ENCODE data around the gene TAB2. TPM values are rescaled to one million over a fixed set of nuclear protein-coding genes. Genes with fewer than 3 reads are reported as not detected.

Gene TAB2
- total and polyA plus RNA-seq, 2 donors (not counting 3 experiments of a cell fraction or from before 2014, with no cell fraction given): 26.0 to 37.4 TPM

GRCh38 chr6:149320796-149321195, 3.3 kb downstream of the TAB2 start:
- DNase-seq (ENCODE audit: low read depth, low spot score): no peak
- Histone ChIP-seq H3K4me2 (ENCODE audit: insufficient read depth, low read length) (no peak overlapping the region), H3K27me3 (ENCODE audit: control insufficient read depth in 2 of 2, insufficient read depth in 2 of 2, low read length in 2 of 2) (peaks cover 0 to 4% of the 10 kb centered on the region in 2 experiments), H3K9me1 (replicated peaks; ENCODE audit: control insufficient read depth, extremely low read depth, insufficient read depth, low read length) (no peaks in the 10 kb centered on the region), H3K79me2 (ENCODE audit: control insufficient read depth, insufficient read depth, low read length) (peaks cover 81% of the 10 kb centered on the region), H3K36me3 (ENCODE audit: control insufficient read depth in 2 of 2, extremely low read depth in 1 of 2, insufficient read depth in 2 of 2, low read length in 2 of 2) (no peaks in the 10 kb centered on the region), H4K20me1 (replicated peaks; ENCODE audit: control insufficient read depth, extremely low read depth, insufficient read depth, low read length) (peaks cover 28% of the 10 kb centered on the region), H3K27ac (ENCODE audit: insufficient read depth, low read depth, low read length) (no peak overlapping the region), H3K9me3 (replicated peaks; ENCODE audit: control insufficient read depth, insufficient read depth, low read length) (no peaks in the 10 kb centered on the region), H3K4me1 (ENCODE audit: control insufficient read depth, extremely low read depth, insufficient read depth, low read length) (peaks cover 18% of the 10 kb centered on the region), H3K4me3 (replicated peaks in 1 of 3; ENCODE audit: insufficient read depth in 1 of 3, low read depth in 1 of 3, low read length in 3 of 3) (no peak overlapping the region), H2AFZ (ENCODE audit: low read depth, low read length) (no peak overlapping the region), H3K9ac (replicated peaks; ENCODE audit: extremely low read depth, insufficient read depth, low read length) (no peak overlapping the region)
- TF ChIP-seq MYC (IDR thresholded peaks at IDR 0.05; ENCODE audit: low read depth, low read length): no peak
- TF ChIP-seq MAX (IDR thresholded peaks at IDR 0.05; ENCODE audit: insufficient read depth, insufficient read length): no peak
- no peak for TF ChIP-seq POLR2AphosphoS5 (IDR thresholded peaks at IDR 0.05; ENCODE audit: insufficient read depth, low read depth, low read length)
- TF ChIP-seq POLR2A (IDR thresholded peaks at IDR 0.05; ENCODE audit: low read depth, low read length): no peak
- no peak for TF ChIP-seq GATA2 (IDR thresholded peaks at IDR 0.05; ENCODE audit: insufficient read depth, insufficient read length, low read depth, low read length)
- no peak for TF ChIP-seq EZH2 (IDR thresholded peaks at IDR 0.05; ENCODE audit: borderline replicate concordance, low read depth, low read length, severe bottlenecking)
- intact Hi-C loops (cut with micrococcal nuclease) (no loop called here), dilution Hi-C loops (cut with MboI; ENCODE audit: extremely low pct_ligation_motif_present, low sequenced_read_pairs) (no loop called here)
- BruUV-seq (replicated peaks): no TSS peak
- no peak for FAIRE-seq
- CTCF ChIA-PET: interaction anchor here (5.6 kb wide), 1 partner anchor 13 kb away, joined by 49 read pairs; no protein-coding TSS in a partner anchor
- POLR2A ChIA-PET: no interaction called here

GRCh38 chr6:149323353-149323752, 5.8 kb downstream of the TAB2 start:
- no peaks in the 10 kb centered on the region for H3K36me3 ChIP-seq (ENCODE audit: control insufficient read depth in 2 of 2, extremely low read depth in 1 of 2, insufficient read depth in 2 of 2, low read length in 2 of 2)
- no peak overlapping the region for H3K4me2 ChIP-seq (ENCODE audit: insufficient read depth, low read length)
- no peak for TF ChIP-seq MAX (IDR thresholded peaks at IDR 0.05; ENCODE audit: insufficient read depth, insufficient read length)
- no peak for TF ChIP-seq FOS (IDR thresholded peaks at IDR 0.05; ENCODE audit: borderline replicate concordance, insufficient read depth, low read length)
- no peak for TF ChIP-seq MYC (IDR thresholded peaks at IDR 0.05; ENCODE audit: low read depth, low read length)
- TF ChIP-seq POLR2A (IDR thresholded peaks at IDR 0.05; ENCODE audit: low read depth, low read length): no peak
- no peak for TF ChIP-seq CTCF (IDR thresholded peaks at IDR 0.05; ENCODE audit: extremely low read depth in 1 of 2, insufficient read depth in 1 of 2, low read depth in 1 of 2, low read length in 2 of 2)
- no peak for TF ChIP-seq POLR2AphosphoS5 (IDR thresholded peaks at IDR 0.05; ENCODE audit: insufficient read depth, low read depth, low read length)
- TF ChIP-seq EZH2 (IDR thresholded peaks at IDR 0.05; ENCODE audit: borderline replicate concordance, low read depth, low read length, severe bottlenecking): no peak
- no peak for TF ChIP-seq GATA2 (IDR thresholded peaks at IDR 0.05; ENCODE audit: insufficient read depth, insufficient read length, low read depth, low read length)
- no peaks in the 10 kb centered on the region for H3K9me3 ChIP-seq (replicated peaks; ENCODE audit: control insufficient read depth, insufficient read depth, low read length)
- FAIRE-seq (no peak), DNase-seq (ENCODE audit: low read depth, low spot score) (no peak)
- intact Hi-C loops (cut with micrococcal nuclease) (no loop called here), dilution Hi-C loops (cut with MboI; ENCODE audit: extremely low pct_ligation_motif_present, low sequenced_read_pairs) (no loop called here)
- POLR2A ChIA-PET: no interaction called here
- H2AFZ ChIP-seq (ENCODE audit: low read depth, low read length): no peak overlapping the region
- no peak overlapping the region for H3K27ac ChIP-seq (ENCODE audit: insufficient read depth, low read depth, low read length)
- peaks cover 99% of the 10 kb centered on the region for H3K79me2 ChIP-seq (ENCODE audit: control insufficient read depth, insufficient read depth, low read length)
- no peaks in the 10 kb centered on the region for H3K27me3 ChIP-seq (ENCODE audit: control insufficient read depth in 2 of 2, insufficient read depth in 2 of 2, low read length in 2 of 2)
- peaks cover 41% of the 10 kb centered on the region for H4K20me1 ChIP-seq (replicated peaks; ENCODE audit: control insufficient read depth, extremely low read depth, insufficient read depth, low read length)
- no peak overlapping the region for H3K9ac ChIP-seq (replicated peaks; ENCODE audit: extremely low read depth, insufficient read depth, low read length)
- CTCF ChIA-PET: interaction anchor here (5.6 kb wide), 1 partner anchor 10 kb away, joined by 49 read pairs; no protein-coding TSS in a partner anchor
- no TSS peak for BruUV-seq (replicated peaks)
- no peaks in the 10 kb centered on the region for H3K9me1 ChIP-seq (replicated peaks; ENCODE audit: control insufficient read depth, extremely low read depth, insufficient read depth, low read length)
- peaks cover 11% of the 10 kb centered on the region for H3K4me1 ChIP-seq (ENCODE audit: control insufficient read depth, extremely low read depth, insufficient read depth, low read length)
- no peak overlapping the region for H3K4me3 ChIP-seq (replicated peaks in 1 of 3; ENCODE audit: insufficient read depth in 1 of 3, low read depth in 1 of 3, low read length in 3 of 3)

Data from endothelial cell of umbilical vein (primary cell).